Mesenchymal stem cell (in vitro differentiated cells and primary cell): ENCODE data around the gene ABAT.

Source experiments
- DNase-seq: peaks from one replicate; pipeline ENCODE4 v3.0.0-alpha.2; 2013
- H2AFZ ChIP-seq: one replicate; pipeline ENCODE4 v1.6.1; 2013; ENCODE audit warnings: low read depth, mild to moderate bottlenecking, control low read depth, inconsistent platforms, low read length, moderate library complexity
- H2AK5ac ChIP-seq: 2 replicates; pipeline ENCODE4 v1.6.1; 2013; ENCODE audit warnings: low read length, moderate library complexity, mild to moderate bottlenecking, inconsistent platforms; ENCODE audit not compliant: severe bottlenecking
- H2BK120ac ChIP-seq: one replicate; pipeline ENCODE4 v1.6.1; 2013; ENCODE audit warnings: low read depth, mild to moderate bottlenecking, inconsistent platforms, low read length, moderate library complexity
- H2BK12ac ChIP-seq, 2 experiments: one replicate each; pipeline ENCODE4 v1.6.1; 2013; ENCODE audit warnings: inconsistent platforms in 2 of 2, low read length in 2 of 2, mild to moderate bottlenecking in 2 of 2, moderate library complexity in 2 of 2, control low read depth in 1 of 2
- H2BK15ac ChIP-seq: one replicate; pipeline ENCODE4 v1.6.1; 2013; ENCODE audit warnings: mild to moderate bottlenecking, low read depth, inconsistent platforms; ENCODE audit not compliant: poor library complexity, severe bottlenecking
- H2BK5ac ChIP-seq: 2 replicates; pipeline ENCODE4 v1.6.1; 2013; ENCODE audit warnings: low read depth, mild to moderate bottlenecking, low read length, control low read depth, inconsistent platforms; ENCODE audit not compliant: poor library complexity, severe bottlenecking
- H3K14ac ChIP-seq, 2 experiments: one replicate each; pipeline ENCODE4 v1.6.1; 2013; ENCODE audit warnings: inconsistent platforms in 2 of 2, low read length in 2 of 2, control low read depth in 1 of 2, mild to moderate bottlenecking in 1 of 2, moderate library complexity in 1 of 2
- H3K18ac ChIP-seq, 2 experiments: one replicate each; pipeline ENCODE4 v1.6.1; 2013; ENCODE audit warnings: inconsistent platforms in 2 of 2, low read length in 2 of 2, control low read depth in 1 of 2, low read depth in 1 of 2, mild to moderate bottlenecking in 1 of 2
- H3K23ac ChIP-seq, 2 experiments: one replicate each; pipeline ENCODE4 v1.6.1; 2013; ENCODE audit warnings: inconsistent platforms in 2 of 2, low read length in 2 of 2, mild to moderate bottlenecking in 2 of 2, moderate library complexity in 2 of 2, control low read depth in 1 of 2
- H3K27ac ChIP-seq: 2 replicates; pipeline ENCODE4 v1.5.1; 2013; ENCODE audit warnings: mild to moderate bottlenecking, moderate library complexity, low read length, control low read depth, inconsistent platforms; ENCODE audit not compliant: poor library complexity, severe bottlenecking
- H3K27me3 ChIP-seq, 2 experiments: 2 replicates each; pipeline versions ENCODE4 v1.6.1 to v1.7.0; 2013; ENCODE audit warnings: low read length in 2 of 2, mild to moderate bottlenecking in 2 of 2, moderate library complexity in 2 of 2, control low read depth in 1 of 2, inconsistent platforms in 1 of 2; ENCODE audit not compliant: control insufficient read depth in 1 of 2, insufficient read depth in 1 of 2
- H3K36me3 ChIP-seq, 2 experiments: 2 replicates each; pipeline versions ENCODE4 v1.6.1 to v1.7.0; 2013; ENCODE audit warnings: low read length in 2 of 2, control low read depth in 1 of 2, inconsistent platforms in 1 of 2, low read depth in 1 of 2, mild to moderate bottlenecking in 1 of 2; ENCODE audit not compliant: insufficient read depth in 2 of 2, control insufficient read depth in 1 of 2
- H3K4ac ChIP-seq, 2 experiments: one replicate each; pipeline ENCODE4 v1.6.1; 2013; ENCODE audit warnings: inconsistent platforms in 2 of 2, low read length in 2 of 2, mild to moderate bottlenecking in 2 of 2, moderate library complexity in 2 of 2, control low read depth in 1 of 2, low read depth in 1 of 2
- H3K4me1 ChIP-seq: 2 replicates; pipeline ENCODE4 v1.6.1; 2013; ENCODE audit warnings: low read depth, low read length, control low read depth; ENCODE audit not compliant: control insufficient read depth, insufficient read depth
- H3K4me2 ChIP-seq: 2 replicates; pipeline ENCODE4 v1.6.1; 2013; ENCODE audit warnings: low read length, mild to moderate bottlenecking, inconsistent platforms; ENCODE audit not compliant: poor library complexity, severe bottlenecking
- H3K4me3 ChIP-seq, 2 experiments: 2 replicates each; pipeline versions ENCODE4 v1.5.1 to v1.7.0; 2013; ENCODE audit warnings: low read length in 2 of 2, mild to moderate bottlenecking in 2 of 2, control low read depth in 1 of 2, low read depth in 1 of 2; ENCODE audit not compliant: insufficient read depth in 1 of 2
- H3K79me1 ChIP-seq: replicated peaks from 2 replicates; pipeline ENCODE4 v1.6.1; 2013; ENCODE audit warnings: mild to moderate bottlenecking, control low read depth, low read length, inconsistent platforms; ENCODE audit not compliant: poor library complexity, severe bottlenecking
- H3K9ac ChIP-seq: 2 replicates; pipeline ENCODE4 v1.7.0; 2013; ENCODE audit warnings: mild to moderate bottlenecking, low read length, moderate library complexity
- H3K9me3 ChIP-seq: 2 replicates; pipeline ENCODE4 v1.7.0; 2013; ENCODE audit warnings: mild to moderate bottlenecking, low read length; ENCODE audit not compliant: control insufficient read depth
- H4K8ac ChIP-seq: one replicate; pipeline ENCODE4 v1.6.1; 2013; ENCODE audit warnings: inconsistent platforms, mild to moderate bottlenecking, low read length, moderate library complexity
- H4K91ac ChIP-seq: one replicate; pipeline ENCODE4 v1.6.1; 2013; ENCODE audit warnings: mild to moderate bottlenecking, low read length, inconsistent platforms
- WGBS: methylation state at CpG from one replicate; pipeline ENCODE4 v1.1.7; 2013; ENCODE audit warnings: mixed read lengths; 5-methylcytosine and 5-hydroxymethylcytosine counted together

ABAT gene

DNA sequence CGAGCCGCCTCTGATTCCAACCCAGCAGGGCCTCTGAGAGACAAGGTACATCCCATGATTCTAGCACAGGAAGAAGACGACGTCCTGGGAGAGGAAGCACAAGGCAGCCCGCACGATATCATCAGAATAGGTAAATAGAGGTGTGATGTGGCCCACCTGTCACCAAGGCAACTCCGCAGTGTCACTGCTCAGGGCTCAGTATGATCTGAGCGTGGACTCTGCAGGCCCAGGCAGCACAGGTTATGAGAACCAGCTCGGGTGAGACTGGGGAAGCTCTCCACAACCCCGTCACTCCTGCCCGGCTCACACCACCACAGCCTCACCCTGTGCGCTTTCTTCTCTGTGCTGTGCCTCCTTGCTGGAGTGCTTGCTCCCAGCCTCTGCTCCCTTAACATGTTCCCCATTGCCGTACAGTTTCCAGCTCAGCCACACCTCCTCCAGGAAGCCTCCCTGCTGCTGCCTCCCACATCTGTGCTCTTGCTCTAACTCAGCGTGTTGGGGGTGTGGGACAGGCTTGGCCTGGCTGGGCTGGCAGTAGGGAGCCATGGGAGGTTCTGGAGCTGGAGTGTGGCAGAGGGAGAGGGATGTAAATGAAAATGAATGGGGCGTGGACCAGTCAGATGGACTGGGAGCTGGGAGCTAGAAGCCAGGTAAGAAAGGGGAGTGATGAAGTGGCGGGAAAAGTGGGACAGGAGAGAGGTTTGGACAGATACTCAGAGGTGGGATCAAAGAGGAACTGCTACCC is 45.3 kb upstream of the ABAT start:
- Histone ChIP-seq H3K79me1 (peaks cover 57% of the 10 kb centered on the region), H2BK15ac (no peak overlapping the region), H3K14ac (no peak overlapping the region), H4K91ac (no peak overlapping the region), H3K27ac (no peak overlapping the region), H3K18ac (no peak overlapping the region), H2BK5ac (no peak overlapping the region), H2AK5ac (no peak overlapping the region), H3K9me3 (no peaks in the 10 kb centered on the region), H3K4me2 (no peak overlapping the region), H3K36me3 (peaks cover 72 to 94% of the 10 kb centered on the region in 2 experiments), H3K4me3 (no peak overlapping the region), H3K23ac (no peak overlapping the region), H4K8ac (no peak overlapping the region), H2BK12ac (no peak overlapping the region), H3K27me3 (no peaks in the 10 kb centered on the region), H3K9ac (no peak overlapping the region), H3K4ac (no peak overlapping the region), H3K4me1 (no peaks in the 10 kb centered on the region), H2BK120ac (no peak overlapping the region), H2AFZ (no peak overlapping the region)
- DNase-seq, result no peak
- WGBS, result 97% methylated on average over 15 of the region's 16 CpGs

DNA sequence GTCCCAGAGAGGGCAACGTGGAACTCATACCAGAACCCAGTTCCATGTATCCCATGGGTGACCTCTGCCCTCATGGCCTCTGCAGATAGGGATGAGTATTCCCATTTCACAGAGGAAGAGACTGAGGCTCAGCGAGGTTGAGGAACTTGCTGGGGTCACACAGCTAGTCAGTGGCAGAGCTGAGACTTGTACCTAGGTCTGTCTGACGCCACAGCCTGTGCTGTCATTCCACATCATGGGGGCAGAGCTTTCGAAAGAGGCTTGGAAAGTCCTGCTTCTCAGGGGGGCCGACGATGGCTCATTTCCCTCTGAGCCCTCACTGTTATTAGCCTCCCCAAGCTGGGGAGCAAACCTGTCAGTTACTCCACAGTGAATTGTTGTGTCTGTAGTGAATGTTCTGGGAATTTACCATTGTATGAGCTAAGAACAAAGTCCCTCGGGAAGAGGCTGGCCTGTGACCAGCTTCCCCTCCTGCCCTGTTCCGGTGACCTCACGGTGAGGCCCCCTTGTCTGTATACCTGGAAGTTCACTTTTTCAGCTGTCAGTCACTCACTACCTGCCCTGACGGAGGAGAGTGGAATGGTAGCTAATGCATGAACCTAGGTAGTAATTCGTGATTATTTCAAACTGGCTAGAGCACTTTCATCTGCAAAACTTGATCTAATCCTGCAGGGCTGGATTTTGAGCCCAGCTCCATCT is 44.0 kb upstream of the ABAT start:
- Histone ChIP-seq H2BK120ac (no peak overlapping the region), H3K23ac (no peak overlapping the region), H2AFZ (no peak overlapping the region), H3K4me2 (no peak overlapping the region), H3K4me1 (peaks cover 1% of the 10 kb centered on the region), H3K27me3 (no peaks in the 10 kb centered on the region), H2BK15ac (no peak overlapping the region), H3K27ac (no peak overlapping the region), H3K14ac (no peak overlapping the region), H2BK12ac (no peak overlapping the region), H4K8ac (no peak overlapping the region), H3K79me1 (peaks cover 58% of the 10 kb centered on the region), H3K36me3 (peaks cover 78 to 98% of the 10 kb centered on the region in 2 experiments), H3K18ac (no peak overlapping the region), H2AK5ac (no peak overlapping the region), H3K4ac (no peak overlapping the region), H3K9me3 (no peaks in the 10 kb centered on the region), H4K91ac (no peak overlapping the region), H2BK5ac (no peak overlapping the region), H3K4me3 (no peak overlapping the region), H3K9ac (no peak overlapping the region)
- WGBS, result 91% methylated on average over 9 of the region's 11 CpGs
- no peak for DNase-seq

DNA sequence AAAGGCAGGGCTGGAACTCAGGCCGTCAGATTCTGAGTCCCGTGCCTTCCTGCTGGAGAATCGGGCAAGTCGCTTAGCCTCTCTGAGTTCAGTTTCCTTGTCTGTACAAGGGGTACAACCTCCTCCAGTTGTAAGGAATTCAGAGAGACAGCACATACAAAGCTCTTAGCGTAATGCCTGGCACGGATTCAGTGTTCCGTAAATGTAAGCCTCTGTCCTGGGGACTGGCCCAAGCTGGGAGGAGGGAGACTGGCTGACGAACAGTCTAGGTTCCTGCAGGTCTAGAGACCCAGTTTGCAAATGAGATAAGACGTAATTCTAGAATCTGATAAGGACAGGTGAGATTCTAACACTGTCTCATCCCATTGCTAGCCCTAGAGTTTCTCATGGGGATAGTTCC is 43.0 kb upstream of the ABAT start:
- H3K27me3 ChIP-seq, result no peaks in the 10 kb centered on the region
- 95% methylated on average over 9 of the region's 9 CpGs for WGBS
- H3K4me2 ChIP-seq, result no peak overlapping the region
- no peak for DNase-seq
- no peak overlapping the region for H3K9ac ChIP-seq
- H2BK15ac ChIP-seq, result no peak overlapping the region
- no peak overlapping the region for H2BK5ac ChIP-seq
- H2AFZ ChIP-seq, result no peak overlapping the region
- H3K4me1 ChIP-seq, result peaks cover 1% of the 10 kb centered on the region
- H4K8ac ChIP-seq, result no peak overlapping the region
- H2BK12ac ChIP-seq, result no peak overlapping the region
- H3K18ac ChIP-seq, result no peak overlapping the region
- no peak overlapping the region for H3K4ac ChIP-seq
- H3K27ac ChIP-seq, result no peak overlapping the region
- no peaks in the 10 kb centered on the region for H3K9me3 ChIP-seq
- H3K4me3 ChIP-seq, result no peak overlapping the region
- H2BK120ac ChIP-seq, result no peak overlapping the region
- no peak overlapping the region for H3K14ac ChIP-seq
- H4K91ac ChIP-seq, result no peak overlapping the region
- peaks cover 51% of the 10 kb centered on the region for H3K79me1 ChIP-seq
- H3K23ac ChIP-seq, result no peak overlapping the region
- peaks cover 73 to 96% of the 10 kb centered on the region in 2 experiments for H3K36me3 ChIP-seq
- no peak overlapping the region for H2AK5ac ChIP-seq

DNA sequence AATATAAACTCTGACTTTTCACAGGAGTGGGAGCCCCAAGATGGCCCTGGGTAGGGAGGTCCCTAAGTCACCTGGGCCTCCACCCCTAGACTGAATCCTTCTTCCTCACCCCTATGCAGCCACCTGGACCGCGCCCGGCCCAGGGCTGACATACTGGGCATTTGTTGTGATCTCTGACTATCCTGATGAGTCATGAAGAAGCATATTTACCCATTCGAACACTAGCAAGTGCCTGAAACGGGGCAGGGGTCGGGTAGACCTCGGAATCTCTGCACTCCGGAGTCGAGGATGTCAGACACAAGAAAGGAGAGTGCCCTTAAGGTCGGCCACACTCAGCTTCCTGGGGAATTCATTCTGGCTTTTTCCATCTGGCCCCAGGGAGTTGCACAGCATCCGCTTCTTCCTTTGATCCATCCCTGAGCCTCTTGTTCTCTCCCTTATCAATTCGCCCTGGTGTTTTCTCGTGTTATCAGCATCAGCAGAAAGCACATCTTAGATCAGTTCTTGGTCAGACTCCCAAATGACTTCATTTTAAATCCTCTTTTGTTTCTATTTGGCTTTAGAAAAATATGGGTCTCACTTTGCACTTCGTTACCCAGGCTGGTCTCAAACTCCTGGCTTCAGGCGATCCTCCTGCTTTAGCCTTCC is 42.5 kb upstream of the ABAT start:
- Histone ChIP-seq H3K9ac (no peak overlapping the region), H3K27ac (no peak overlapping the region)
- 64% methylated on average over 15 of the region's 15 CpGs for WGBS

More for the DNA sequence above, 42.5 kb upstream of the ABAT start:
- H2BK15ac ChIP-seq, result peak overlapping the region; percentile 2
- no peak overlapping the region for H4K91ac ChIP-seq
- H2AFZ ChIP-seq, result no peak overlapping the region
- H3K27me3 ChIP-seq, result no peaks in the 10 kb centered on the region
- H3K4me1 ChIP-seq, result peaks cover 1% of the 10 kb centered on the region
- peaks cover 69 to 96% of the 10 kb centered on the region in 2 experiments for H3K36me3 ChIP-seq
- H3K4me2 ChIP-seq, result no peak overlapping the region
- no peak overlapping the region for H2BK12ac ChIP-seq
- peaks cover 49% of the 10 kb centered on the region for H3K79me1 ChIP-seq
- no peak overlapping the region for H3K18ac ChIP-seq
- no peak overlapping the region for H3K14ac ChIP-seq
- no peak overlapping the region for H2BK120ac ChIP-seq
- no peak overlapping the region for H3K4me3 ChIP-seq
- H4K8ac ChIP-seq, result no peak overlapping the region
- no peak overlapping the region for H3K4ac ChIP-seq
- no peak overlapping the region for H2AK5ac ChIP-seq
- no peaks in the 10 kb centered on the region for H3K9me3 ChIP-seq
- DNase-seq, result no peak
- no peak overlapping the region for H3K23ac ChIP-seq
- H2BK5ac ChIP-seq, result no peak overlapping the region
